Measurements from ENCODE around the gene LAMC1.

Gene LAMC1

GRCh38 chr1:183024317-183025009 is 1.2 kb downstream of the LAMC1 start:
- H3K27me3 ChIP-seq = no peaks in the 10 kb centered on the region
- H3K4me3 ChIP-seq = peak overlapping the region; percentile 77 to 86
- no peaks in the 10 kb centered on the region for H3K9me3 ChIP-seq
- peak overlapping the region; percentile 97 to 99 for H3K27ac ChIP-seq
- TF ChIP-seq CTCF (IDR thresholded peaks at IDR 0.05) = no peak
- DNase-seq = no peak
- no peaks in the 10 kb centered on the region for H3K36me3 ChIP-seq
- peaks cover 0 to 51% (median 28%) of the 10 kb centered on the region in 4 donors for H3K4me1 ChIP-seq
- intact Hi-C loops (cut with DNase I; ENCODE audit: low total_unique reads) = loop anchor here (5.0 to 10.0 kb wide), 2 partner anchors 53 to 200 kb away; no protein-coding TSS in a partner anchor

GRCh38 chr1:183025010-183025337 is 1.8 kb downstream of the LAMC1 start:
- TF ChIP-seq CTCF (IDR thresholded peaks at IDR 0.05) = no peak
- intact Hi-C loops (cut with DNase I; ENCODE audit: low total_unique reads) = loop anchor here (10.0 kb wide), 1 partner anchor 200 kb away; no protein-coding TSS in a partner anchor
- peak overlapping the region; percentile 77 to 86 for H3K4me3 ChIP-seq
- no peaks in the 10 kb centered on the region for H3K27me3 ChIP-seq
- peak overlapping the region; percentile 97 to 99 for H3K27ac ChIP-seq
- DNase-seq = no peak
- H3K4me1 ChIP-seq = peaks cover 0 to 51% (median 24%) of the 10 kb centered on the region in 4 donors
- no peaks in the 10 kb centered on the region for H3K36me3 ChIP-seq
- H3K9me3 ChIP-seq = no peaks in the 10 kb centered on the region

GRCh38 chr1:183025782-183026774 is 2.9 kb downstream of the LAMC1 start:
- H3K27me3 ChIP-seq = no peaks in the 10 kb centered on the region
- peak overlapping the region; percentile 97 to 99 for H3K27ac ChIP-seq
- no peak for TF ChIP-seq CTCF (IDR thresholded peaks at IDR 0.05)
- H3K36me3 ChIP-seq = no peaks in the 10 kb centered on the region
- DNase-seq = no peak
- peaks cover 0 to 55% (median 21%) of the 10 kb centered on the region in 4 donors for H3K4me1 ChIP-seq
- H3K4me3 ChIP-seq = peak overlapping the region; percentile 77 to 86
- intact Hi-C loops (cut with DNase I; ENCODE audit: low total_unique reads) = loop anchor here (10.0 kb wide), 1 partner anchor 199 kb away; no protein-coding TSS in a partner anchor
- no peaks in the 10 kb centered on the region for H3K9me3 ChIP-seq

GRCh38 chr1:183027031-183027430 is 3.8 kb downstream of the LAMC1 start:
- H3K9me3 ChIP-seq = no peaks in the 10 kb centered on the region
- intact Hi-C loops (cut with DNase I; ENCODE audit: low total_unique reads) = loop anchor here (10.0 kb wide), 1 partner anchor 198 kb away; no protein-coding TSS in a partner anchor
- H3K36me3 ChIP-seq = no peaks in the 10 kb centered on the region
- peaks cover 0 to 58% (median 22%) of the 10 kb centered on the region in 4 donors for H3K4me1 ChIP-seq
- TF ChIP-seq CTCF (IDR thresholded peaks at IDR 0.05) = no peak
- no peak for DNase-seq
- no peaks in the 10 kb centered on the region for H3K27me3 ChIP-seq
- peak overlapping the region; percentile 10 to 99 for H3K27ac ChIP-seq
- H3K4me3 ChIP-seq = peak overlapping the region; percentile 77 to 86

GRCh38 chr1:183027791-183028190 is 4.6 kb downstream of the LAMC1 start:
- H3K36me3 ChIP-seq = no peaks in the 10 kb centered on the region
- H3K27me3 ChIP-seq = no peaks in the 10 kb centered on the region
- H3K9me3 ChIP-seq = no peaks in the 10 kb centered on the region
- peak overlapping the region; percentile 10 to 99 for H3K27ac ChIP-seq
- DNase-seq = no peak
- peak overlapping the region; percentile 6 to 77 for H3K4me3 ChIP-seq
- no peak for TF ChIP-seq CTCF (IDR thresholded peaks at IDR 0.05)
- peaks cover 0 to 65% (median 23%) of the 10 kb centered on the region in 4 donors for H3K4me1 ChIP-seq
- intact Hi-C loops (cut with DNase I; ENCODE audit: low total_unique reads) = loop anchor here (10.0 kb wide), 1 partner anchor 197 kb away; no protein-coding TSS in a partner anchor

Data from tibial artery (tissue), 4 donors.